Measurements from ENCODE around the gene CHST6.

DNA sequence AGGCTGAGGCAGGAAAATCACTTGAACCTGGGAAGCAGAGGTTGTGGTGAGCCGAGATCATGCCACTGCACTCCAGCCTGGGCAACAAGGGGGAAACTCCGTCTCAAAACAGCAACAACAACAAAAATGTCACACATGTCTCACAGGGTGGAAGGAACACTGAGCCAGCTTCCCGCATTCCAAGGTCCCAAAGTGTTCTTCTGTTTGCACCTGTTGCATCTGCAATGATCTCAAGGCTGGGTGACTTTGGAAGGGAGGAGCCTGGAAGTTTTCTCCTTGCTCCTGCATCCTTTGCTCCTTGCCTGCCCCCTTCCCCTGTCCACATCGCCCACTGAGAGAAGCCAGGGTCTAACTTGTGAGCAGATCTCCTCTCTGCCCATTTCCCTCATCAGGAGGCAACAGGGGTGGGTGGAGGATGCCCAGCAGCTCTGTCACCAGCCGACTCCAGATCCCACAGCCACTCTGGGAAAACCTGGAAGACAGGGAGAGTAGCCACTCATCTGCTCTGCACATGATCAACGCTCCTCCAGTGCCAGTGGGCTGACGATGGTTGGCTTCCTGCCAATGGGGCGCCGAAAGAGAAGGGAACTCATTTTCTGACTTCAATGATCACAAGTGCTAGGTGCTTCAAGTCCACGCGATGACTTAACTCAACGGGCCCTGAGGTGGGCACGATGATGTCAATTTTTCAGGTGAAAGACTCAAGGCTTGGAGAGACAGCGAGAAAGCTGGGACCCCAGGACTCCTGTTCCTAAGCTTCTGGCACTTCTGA lies 12.6 kb downstream of the CHST6 start:
- no peak for TF ChIP-seq CTCF (IDR thresholded peaks at IDR 0.05)
- no peak for TF ChIP-seq POLR2A (IDR thresholded peaks at IDR 0.05)
- no peak for TF ChIP-seq POLR2AphosphoS5 (IDR thresholded peaks at IDR 0.05)
- no peak for TF ChIP-seq EP300 (IDR thresholded peaks at IDR 0.05)

All from gastroesophageal sphincter (tissue), 3 donors.